Adrenal gland (tissue), 5 donors: Measurements from ENCODE around the gene UBXN6.

Experiments
- CTCF ChIP-seq, 6 experiments: fragments of 450-650 bp in 4 of 6; fragments of 200-600 bp in 2 of 6; sonication (generic) in 1 of 6; IDR thresholded peaks; 1 replicate in 5 of 6; 2 replicates in 1 of 6; pipeline versions ENCODE4 v1.5.1 to v1.8.0; 2016 to 2021; ENCODE audit warnings: antibody characterized with exemption in 6 of 6, mild to moderate bottlenecking in 2 of 6, moderate library complexity in 1 of 6
- POLR2A ChIP-seq, 2 donors: fragments of 450-650 bp; IDR thresholded peaks; one replicate each; pipeline ENCODE4 v1.6.1; 2017; ENCODE audit warnings: antibody characterized with exemption in 2 of 2, mild to moderate bottlenecking in 2 of 2, moderate library complexity in 1 of 2
- donor health status: DM: no; HTN: no; CAD: no.

GRCh38 chr19:4446704-4447200, 10.8 kb downstream of the UBXN6 start:
- TF ChIP-seq CTCF (IDR thresholded peaks at IDR 0.05), result no peak
- no peak for TF ChIP-seq POLR2A (IDR thresholded peaks at IDR 0.05)
